Measurements from ENCODE around the gene RPL5. TPM values are rescaled to one million over a fixed set of nuclear protein-coding genes. Genes with fewer than 3 reads are reported as not detected.

The RPL5 gene
- polyA plus RNA-seq, 4 donors: 1,004 to 2,638 (median 1,885) TPM

DNA sequence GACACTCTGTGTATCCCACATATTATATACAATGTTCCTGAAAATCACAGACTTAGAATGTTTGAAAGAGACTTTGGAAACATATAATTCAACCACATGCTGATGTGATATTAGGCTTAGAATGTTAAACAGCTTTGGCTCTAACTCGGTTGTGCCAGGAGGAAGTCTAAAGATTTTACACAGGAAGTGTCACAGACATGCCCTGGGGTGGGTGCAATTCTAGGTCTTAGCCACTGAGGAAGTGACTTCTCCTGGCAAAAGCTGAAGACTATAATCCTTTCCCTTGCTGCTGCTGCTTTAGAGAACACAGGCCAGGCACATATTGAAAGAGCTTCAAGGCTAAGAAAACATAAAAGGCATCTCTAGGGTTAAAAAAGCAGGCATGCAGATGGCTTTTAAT lies 51.0 kb downstream of the RPL5 start:
- peaks cover 0 to 3% (median 0%) of the 10 kb centered on the region in 3 donors for H3K4me1 ChIP-seq (ENCODE audit: control insufficient read depth in 3 of 3, insufficient read depth in 2 of 3, low read depth in 1 of 3, low read length in 2 of 3)
- FAIRE-seq (no peak), DNase-seq (peak in 1 of 2 donors; percentile 32)
- no peaks in the 10 kb centered on the region for H3K9me3 ChIP-seq (ENCODE audit: control insufficient read depth in 2 of 2, insufficient read depth in 1 of 2, low read depth in 1 of 2, low read length in 1 of 2)
- H3K36me3 ChIP-seq (ENCODE audit: control insufficient read depth in 3 of 3, insufficient read depth in 2 of 3, low read depth in 1 of 3, low read length in 3 of 3): no peaks in the 10 kb centered on the region
- H3K27me3 ChIP-seq (ENCODE audit: control insufficient read depth in 3 of 3, insufficient read depth in 3 of 3, low read length in 3 of 3): no peaks in the 10 kb centered on the region
- H3K27ac ChIP-seq (ENCODE audit: low read depth in 1 of 3, low read length in 2 of 3): no peak overlapping the region
- H3K4me3 ChIP-seq (ENCODE audit: low read depth in 1 of 3, low read length in 3 of 3): no peak overlapping the region
- 29 to 58% (median 48%) methylated on average over 1 of the region's 1 CpG for WGBS, 3 donors

DNA sequence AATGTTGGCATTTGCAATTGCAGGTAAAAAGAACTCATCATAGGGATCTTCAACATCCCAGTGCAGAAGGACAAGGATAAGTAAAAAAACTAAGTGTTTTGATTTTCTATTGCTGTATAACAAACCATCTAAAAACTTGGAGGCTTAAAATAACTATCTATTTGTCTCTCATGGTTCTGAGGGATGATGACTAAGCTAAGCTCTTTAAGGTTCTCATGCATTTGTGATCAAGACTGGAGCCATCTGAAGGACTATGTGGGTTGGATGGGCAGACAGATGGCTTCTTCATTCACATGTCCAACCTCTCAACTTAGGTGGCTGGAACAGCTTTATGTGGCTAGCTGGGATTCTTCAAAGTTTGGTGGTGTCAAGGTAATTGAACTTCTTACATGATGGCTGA lies 51.5 kb downstream of the RPL5 start:
- H3K27ac ChIP-seq (ENCODE audit: low read depth in 1 of 3, low read length in 2 of 3): peak overlapping the region in 1 of 3 donors; percentile 10
- DNase-seq (no peak), FAIRE-seq (no peak)
- H3K9me3 ChIP-seq (ENCODE audit: control insufficient read depth in 2 of 2, insufficient read depth in 1 of 2, low read depth in 1 of 2, low read length in 1 of 2): no peaks in the 10 kb centered on the region
- H3K4me1 ChIP-seq (ENCODE audit: control insufficient read depth in 3 of 3, insufficient read depth in 2 of 3, low read depth in 1 of 3, low read length in 2 of 3): peaks cover 0 to 3% (median 0%) of the 10 kb centered on the region in 3 donors
- no peaks in the 10 kb centered on the region for H3K36me3 ChIP-seq (ENCODE audit: control insufficient read depth in 3 of 3, insufficient read depth in 2 of 3, low read depth in 1 of 3, low read length in 3 of 3)
- H3K4me3 ChIP-seq (ENCODE audit: low read depth in 1 of 3, low read length in 3 of 3): no peak overlapping the region
- H3K27me3 ChIP-seq (ENCODE audit: control insufficient read depth in 3 of 3, insufficient read depth in 3 of 3, low read length in 3 of 3): no peaks in the 10 kb centered on the region

DNA sequence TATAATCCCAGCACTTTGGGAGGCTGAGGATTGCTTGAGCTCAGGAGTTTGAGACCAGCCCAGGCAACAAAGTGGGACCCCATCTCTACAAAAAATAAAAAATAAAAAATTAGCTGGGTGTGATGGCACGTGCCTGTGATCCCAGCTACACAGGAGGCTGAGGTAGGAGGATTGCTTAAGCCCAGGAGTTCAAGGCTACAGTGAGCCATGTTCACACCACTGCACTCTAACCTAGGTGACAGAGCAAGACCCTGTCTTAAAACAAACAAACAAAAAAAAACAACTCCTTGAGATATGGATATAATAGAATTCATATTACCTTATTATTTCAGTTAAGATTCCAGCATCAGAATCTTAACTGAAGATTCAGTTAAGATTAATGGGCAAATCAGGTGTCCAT lies 52.4 kb downstream of the RPL5 start:
- 84 to 90% (median 85%) methylated on average over 1 of the region's 1 CpG for WGBS, 3 donors
- Histone ChIP-seq H3K4me3 (ENCODE audit: low read depth in 1 of 3, low read length in 3 of 3) (no peak overlapping the region), H3K27me3 (ENCODE audit: control insufficient read depth in 3 of 3, insufficient read depth in 3 of 3, low read length in 3 of 3) (no peaks in the 10 kb centered on the region), H3K9me3 (ENCODE audit: control insufficient read depth in 2 of 2, insufficient read depth in 1 of 2, low read depth in 1 of 2, low read length in 1 of 2) (no peaks in the 10 kb centered on the region), H3K4me1 (ENCODE audit: control insufficient read depth in 3 of 3, insufficient read depth in 2 of 3, low read depth in 1 of 3, low read length in 2 of 3) (peaks cover 0 to 3% (median 0%) of the 10 kb centered on the region in 3 donors), H3K36me3 (ENCODE audit: control insufficient read depth in 3 of 3, insufficient read depth in 2 of 3, low read depth in 1 of 3, low read length in 3 of 3) (no peaks in the 10 kb centered on the region), H3K27ac (ENCODE audit: low read depth in 1 of 3, low read length in 2 of 3) (no peak overlapping the region)
- FAIRE-seq: no peak
- no peak for DNase-seq

DNA sequence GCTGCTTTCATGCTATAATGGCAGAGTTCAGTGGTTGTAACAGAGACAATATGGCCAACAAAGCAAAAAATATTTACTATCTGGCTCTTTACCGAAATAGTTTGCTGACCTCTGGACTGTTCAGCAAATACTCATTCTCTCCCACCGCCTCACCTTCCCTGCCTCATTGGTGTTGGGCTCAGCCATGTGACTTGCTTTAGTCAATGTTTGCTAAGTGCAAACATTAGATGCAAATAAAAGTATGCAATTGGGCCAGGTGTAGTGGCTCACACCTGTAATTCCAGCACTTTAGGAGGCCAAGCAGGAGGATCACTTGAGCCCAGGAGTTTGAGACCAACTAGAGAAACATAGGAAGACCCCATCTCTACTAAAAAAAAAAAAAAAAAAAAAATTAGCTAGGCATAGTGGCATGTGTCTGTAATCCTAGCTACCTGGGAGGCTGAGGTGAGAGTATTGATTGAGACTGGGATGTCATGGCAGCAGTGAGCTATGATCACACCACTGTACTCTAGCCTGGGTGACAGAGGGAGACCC lies 55.1 kb downstream of the RPL5 start:
- no peak for FAIRE-seq
- H3K4me1 ChIP-seq (ENCODE audit: control insufficient read depth in 3 of 3, insufficient read depth in 2 of 3, low read depth in 1 of 3, low read length in 2 of 3): peaks cover 0 to 3% (median 0%) of the 10 kb centered on the region in 3 donors
- no peaks in the 10 kb centered on the region for H3K27me3 ChIP-seq (ENCODE audit: control insufficient read depth in 3 of 3, insufficient read depth in 3 of 3, low read length in 3 of 3)
- H3K4me3 ChIP-seq (ENCODE audit: low read depth in 1 of 3, low read length in 3 of 3): no peak overlapping the region
- peaks cover 0 to 7% of the 10 kb centered on the region in 2 donors for H3K9me3 ChIP-seq (ENCODE audit: control insufficient read depth in 2 of 2, insufficient read depth in 1 of 2, low read depth in 1 of 2, low read length in 1 of 2)
- H3K36me3 ChIP-seq (ENCODE audit: control insufficient read depth in 3 of 3, insufficient read depth in 2 of 3, low read depth in 1 of 3, low read length in 3 of 3): no peaks in the 10 kb centered on the region
- 80 to 87% (median 85%) methylated on average over 2 of the region's 2 CpGs for WGBS, 3 donors
- H3K27ac ChIP-seq (ENCODE audit: low read depth in 1 of 3, low read length in 2 of 3): no peak overlapping the region
- DNase-seq: peak in 1 of 2 donors; percentile 44

DNA sequence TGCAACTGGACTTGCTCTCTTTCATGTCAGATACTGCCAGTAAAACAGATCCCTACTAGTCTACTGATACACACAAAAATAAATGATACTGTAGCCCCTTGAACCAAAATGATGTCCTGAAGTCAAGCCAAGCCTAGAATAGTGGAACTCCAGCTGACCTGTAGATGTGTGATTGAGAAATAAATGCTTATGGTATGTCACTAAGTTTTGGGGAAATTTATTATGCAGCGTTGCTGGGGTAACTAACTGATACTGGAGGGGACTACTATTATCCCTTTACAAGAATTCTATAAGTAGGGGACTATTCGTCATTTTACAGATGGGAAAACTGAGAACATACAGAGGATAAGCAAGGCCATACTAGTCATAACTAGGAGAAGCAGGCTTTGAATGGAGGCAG lies 55.6 kb downstream of the RPL5 start:
- peaks cover 0 to 7% of the 10 kb centered on the region in 2 donors for H3K9me3 ChIP-seq (ENCODE audit: control insufficient read depth in 2 of 2, insufficient read depth in 1 of 2, low read depth in 1 of 2, low read length in 1 of 2)
- WGBS, 3 donors: 96 to 100% (median 97%) methylated on average over 2 of the region's 2 CpGs
- H3K4me1 ChIP-seq (ENCODE audit: control insufficient read depth in 3 of 3, insufficient read depth in 2 of 3, low read depth in 1 of 3, low read length in 2 of 3): peaks cover 0 to 3% (median 0%) of the 10 kb centered on the region in 3 donors
- no peak overlapping the region for H3K27ac ChIP-seq (ENCODE audit: low read depth in 1 of 3, low read length in 2 of 3)
- no peak for FAIRE-seq
- H3K27me3 ChIP-seq (ENCODE audit: control insufficient read depth in 3 of 3, insufficient read depth in 3 of 3, low read length in 3 of 3): no peaks in the 10 kb centered on the region
- H3K36me3 ChIP-seq (ENCODE audit: control insufficient read depth in 3 of 3, insufficient read depth in 2 of 3, low read depth in 1 of 3, low read length in 3 of 3): no peaks in the 10 kb centered on the region
- no peak for DNase-seq
- no peak overlapping the region for H3K4me3 ChIP-seq (ENCODE audit: low read depth in 1 of 3, low read length in 3 of 3)

Other genes with a start within 250 kb of the RPL5 start
- gene EVI5, start 46.9 kb upstream of the RPL5 start, polyA plus RNA-seq: 10 to 100 TPM in 1 of 4 donors, 1 to 10 TPM in 3; 3.2 to 16.5 (median 5.4) TPM
- 10 to 100 TPM in 1 of 4 donors, 1 to 10 TPM in 3; 2.0 to 10.4 (median 3.8) TPM for gene DIPK1A, start 129.4 kb downstream of the RPL5 start, polyA plus RNA-seq
- 10 to 100 TPM in 1 of 4 donors, 1 to 10 TPM in 3; 6.5 to 29.1 (median 9.2) TPM for gene MTF2, start 247.2 kb downstream of the RPL5 start, polyA plus RNA-seq